ENCODE results near the gene OR14A16.

- TF ChIP-seq CTCF (IDR thresholded peaks at IDR 0.05) = no peak
- no peak for TF ChIP-seq EP300 (IDR thresholded peaks at IDR 0.05; ENCODE audit: low read depth)
Measured at GRCh38 chr1:247812637-247813036, 11.3 kb downstream of the OR14A16 start.

Data from transverse colon (tissue), 3 donors.